Kasumi-1 (cell line): ENCODE measurements around the gene RAB25.

Experiments used
- DNase-seq, 2 experiments: peaks; one replicate each; lab custom pipeline; 2025; lab: John Stamatoyannopoulos, UW

Gene RAB25

DNA sequence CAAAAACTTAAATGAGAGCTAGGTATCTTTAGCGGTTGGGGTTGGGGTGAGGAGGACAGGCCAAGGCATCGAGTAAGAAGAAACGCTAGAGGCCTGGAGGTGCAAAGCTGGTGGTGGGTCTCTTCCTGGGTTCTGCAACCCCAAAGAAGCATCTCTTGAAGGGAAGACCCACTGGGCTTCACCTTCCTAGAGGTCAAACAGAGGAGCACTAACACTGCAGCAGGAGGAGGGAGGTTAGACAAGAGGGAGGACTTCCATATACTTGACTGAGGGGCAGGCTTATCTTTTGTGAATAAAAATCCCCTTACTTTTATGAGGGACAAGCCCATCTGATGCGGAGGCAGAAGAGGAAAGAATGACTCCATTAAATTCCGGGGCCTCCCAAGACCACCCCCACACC lies 18.8 kb downstream of the RAB25 start:
- no peak for DNase-seq

DNA sequence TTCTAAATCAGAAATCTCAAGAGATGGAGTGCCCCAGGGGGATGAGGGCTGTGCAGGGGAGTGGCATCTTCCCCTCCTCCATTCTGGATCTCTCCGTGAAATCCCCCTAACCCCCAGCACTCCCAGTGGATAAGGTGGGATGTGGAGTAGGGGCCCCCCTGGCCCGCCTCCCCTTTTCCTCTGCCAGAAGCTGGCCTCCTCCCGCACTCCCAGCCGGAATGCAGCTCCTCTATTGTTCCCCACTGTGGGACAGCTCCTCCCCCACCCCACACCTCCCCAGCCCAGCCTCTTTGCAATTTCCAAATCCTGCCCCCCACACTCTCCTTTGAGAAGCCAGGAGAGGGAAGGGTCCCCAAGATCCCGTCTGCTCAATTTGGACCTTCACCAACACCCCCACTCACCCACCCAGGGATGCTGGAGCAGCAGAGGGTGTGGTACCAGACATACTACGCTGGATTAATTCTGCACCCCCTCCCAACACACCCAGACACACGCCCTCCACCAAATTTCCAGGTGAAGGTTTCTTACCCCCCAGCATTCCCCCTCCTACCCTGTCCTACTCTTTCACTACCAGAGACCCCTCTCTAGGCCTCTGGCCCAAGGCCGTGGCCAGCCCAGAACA lies 19.4 kb downstream of the RAB25 start:
- DNase-seq, result no peak

DNA sequence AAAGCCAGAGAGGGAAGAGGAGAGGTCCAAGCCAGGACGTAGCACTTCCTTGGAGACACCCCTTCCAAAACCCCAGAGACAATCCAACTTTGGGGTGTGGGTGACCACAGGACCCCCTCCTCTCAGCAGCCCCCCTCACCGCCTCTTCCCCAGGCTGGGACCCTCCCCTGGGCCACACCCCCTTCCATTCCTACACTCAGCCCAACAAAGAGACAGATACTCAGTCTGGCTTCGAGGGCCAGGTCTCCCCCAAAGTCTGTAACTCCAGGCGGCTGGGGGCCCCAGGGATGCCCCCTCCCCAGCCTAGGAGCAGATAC lies 19.9 kb downstream of the RAB25 start:
- no peak for DNase-seq

DNA sequence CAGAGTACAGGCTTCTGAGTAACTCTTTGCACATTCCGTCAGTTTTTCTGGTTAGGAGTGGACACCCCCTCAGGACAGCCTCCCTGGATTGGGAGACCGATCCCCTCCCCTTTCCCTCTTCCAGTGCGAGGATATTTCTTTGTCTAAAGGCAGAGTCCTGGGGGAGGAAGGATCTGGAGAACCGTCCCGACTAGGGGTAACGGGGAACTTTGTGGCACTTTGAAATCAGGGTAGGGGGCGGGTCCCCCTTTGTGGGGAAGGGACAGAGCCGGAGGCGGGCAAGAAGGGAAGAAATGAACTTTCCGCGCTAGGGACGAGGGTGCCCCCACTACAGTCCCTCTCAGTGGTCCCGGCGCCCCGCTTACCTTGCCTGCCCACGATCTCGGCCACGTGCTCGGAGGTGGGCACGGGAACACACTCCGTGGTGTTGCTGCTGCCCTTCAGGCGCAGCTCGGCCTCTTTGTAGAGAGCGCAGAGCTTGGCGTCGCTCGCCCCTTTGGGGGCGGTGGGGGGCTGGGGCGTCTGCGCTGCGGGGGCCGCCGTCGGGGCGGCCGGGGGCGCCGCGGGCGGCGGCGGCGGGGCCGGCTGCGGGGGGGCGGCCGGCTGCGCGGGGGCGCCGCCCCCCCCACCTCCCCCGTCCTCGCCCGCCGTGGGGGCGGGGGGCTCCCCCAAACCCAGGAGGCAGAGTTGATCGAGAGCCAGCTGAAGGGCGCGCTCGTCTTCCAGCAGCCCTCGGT lies 20.4 kb downstream of the RAB25 start:
- no peak for DNase-seq

DNA sequence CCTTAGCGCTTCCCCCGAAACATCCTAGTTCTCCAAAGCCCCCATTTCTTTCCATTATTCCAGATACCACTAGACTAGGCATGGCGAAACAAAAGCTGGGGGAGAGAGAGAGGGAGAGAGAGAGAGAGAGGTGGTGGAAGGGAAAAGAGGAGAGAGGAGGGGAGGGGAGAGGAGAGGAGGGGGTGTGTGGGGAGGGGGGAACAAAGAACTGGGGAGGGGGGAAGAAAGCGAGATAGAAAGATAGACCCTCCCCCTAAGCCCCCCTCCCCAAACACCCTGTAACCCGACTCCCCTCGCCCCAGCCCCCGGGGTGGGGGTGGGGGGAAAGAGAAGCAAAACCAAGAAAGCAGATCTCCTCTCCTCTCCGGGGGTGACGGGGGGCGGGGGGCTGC lies 21.0 kb downstream of the RAB25 start:
- DNase-seq, result no peak

DNA sequence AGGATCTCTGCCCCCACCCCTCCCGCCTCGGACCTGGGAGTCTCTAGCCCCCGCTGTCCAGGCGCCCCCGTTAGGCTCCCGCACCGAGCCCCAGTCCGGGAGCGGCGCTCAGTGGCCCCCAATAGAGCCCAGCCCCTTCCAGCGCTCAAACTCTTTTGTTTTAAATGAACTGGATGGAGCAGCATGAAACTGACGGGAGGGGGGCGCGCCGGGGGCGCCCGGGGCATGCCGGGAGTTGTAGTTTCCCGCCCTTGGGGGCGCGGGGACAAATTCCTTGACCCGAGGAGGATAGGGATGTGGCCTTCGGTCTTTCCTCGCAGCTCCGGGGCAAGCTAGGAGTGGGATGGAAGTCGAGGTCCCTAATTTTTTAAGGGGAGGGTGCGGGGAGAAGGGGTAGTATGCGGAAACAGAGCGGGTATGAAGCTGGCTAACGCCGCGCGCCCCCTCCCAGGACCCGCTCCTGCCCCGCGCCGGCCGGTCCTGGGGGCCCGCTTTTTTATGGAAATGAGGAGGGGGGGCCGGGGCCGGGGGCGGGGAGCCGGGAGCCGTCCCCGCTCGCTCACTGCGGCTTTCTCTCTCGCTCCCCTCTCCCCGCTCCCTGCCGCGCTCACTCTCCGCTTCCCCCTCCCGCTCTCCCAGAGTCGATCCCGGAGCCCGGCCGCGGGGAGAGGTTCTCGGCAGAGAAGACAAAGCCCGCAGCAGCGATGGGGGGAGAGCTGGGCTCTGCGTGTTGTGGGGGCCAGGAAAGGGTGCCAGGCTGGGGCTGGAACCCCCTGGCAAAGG lies 21.5 kb downstream of the RAB25 start, which contains the start of gene MEX3A:
TSS of gene MEX3A (minus strand) at position 157 of the 783 bp plus-strand sequence. CDS start 467 bp downstream, outside the sequence.
- peak; percentile 70 to 78 for DNase-seq

DNA sequence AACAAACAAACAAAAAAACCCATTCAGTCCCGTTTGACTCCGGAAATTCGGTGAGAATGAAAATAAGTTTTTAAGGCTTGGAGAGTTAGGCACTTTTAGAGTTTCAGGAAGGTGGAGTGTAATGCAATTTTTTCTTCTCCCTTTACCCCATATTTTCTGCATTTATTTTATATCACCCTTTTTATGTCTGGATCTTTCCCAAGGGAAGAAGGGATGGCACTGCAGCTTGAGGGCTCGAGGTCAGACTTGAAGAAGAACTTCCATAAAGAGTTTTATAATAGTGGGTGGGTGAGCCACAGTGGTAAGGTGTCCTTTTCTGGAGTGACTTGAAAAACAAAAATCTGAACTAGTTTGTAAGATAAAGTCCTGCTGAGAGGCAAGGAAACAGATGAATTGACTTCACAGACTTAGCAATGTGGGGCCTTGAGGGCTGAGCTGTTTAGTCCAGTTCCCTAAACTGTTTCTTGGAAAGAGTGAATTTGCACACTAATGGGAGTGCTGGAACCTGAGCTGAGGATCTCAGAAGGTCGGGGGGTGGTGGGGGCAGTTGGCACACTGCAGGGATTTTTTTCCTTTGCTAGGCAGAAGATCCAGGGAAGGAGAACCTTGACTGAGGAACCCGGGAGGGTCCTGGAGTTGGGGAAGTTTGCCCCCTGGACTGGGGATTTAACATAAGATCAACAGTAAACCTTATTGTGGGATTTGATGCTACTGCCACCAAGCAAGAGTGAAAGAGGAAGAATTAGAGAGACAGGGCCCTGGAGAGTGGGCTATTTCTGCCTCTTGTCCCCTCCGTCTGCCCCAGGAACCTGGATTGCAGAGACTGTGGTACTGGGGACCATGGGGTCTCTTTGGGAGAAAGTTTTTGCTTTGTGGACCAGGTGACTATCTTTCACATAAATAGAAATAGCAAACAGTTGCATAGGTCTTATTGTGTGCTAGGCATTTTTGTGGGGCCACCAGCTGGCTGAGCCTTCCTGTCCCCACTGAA lies 23.1 kb downstream of the RAB25 start:
- DNase-seq, result no peak

DNA sequence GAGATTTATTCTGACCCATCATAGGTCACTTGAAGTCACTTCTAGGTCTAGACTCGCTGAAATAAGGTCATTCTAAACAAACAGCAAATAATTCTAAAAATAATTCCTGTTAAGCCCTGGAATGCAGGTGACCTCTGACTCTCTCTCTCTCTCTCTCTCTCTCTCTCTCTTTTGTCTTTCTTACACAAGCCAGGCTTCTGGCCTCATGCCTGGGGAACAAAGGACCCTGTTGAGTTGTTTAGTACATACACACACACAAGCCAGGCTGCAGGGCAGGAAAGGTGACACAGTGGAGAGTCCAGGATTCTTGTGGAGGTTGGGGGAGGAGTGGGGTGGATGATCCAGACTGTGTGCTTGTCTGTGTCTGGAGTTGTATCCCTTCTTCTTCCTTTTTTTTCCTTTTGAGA lies 25.3 kb downstream of the RAB25 start:
- DNase-seq, result no peak

DNA sequence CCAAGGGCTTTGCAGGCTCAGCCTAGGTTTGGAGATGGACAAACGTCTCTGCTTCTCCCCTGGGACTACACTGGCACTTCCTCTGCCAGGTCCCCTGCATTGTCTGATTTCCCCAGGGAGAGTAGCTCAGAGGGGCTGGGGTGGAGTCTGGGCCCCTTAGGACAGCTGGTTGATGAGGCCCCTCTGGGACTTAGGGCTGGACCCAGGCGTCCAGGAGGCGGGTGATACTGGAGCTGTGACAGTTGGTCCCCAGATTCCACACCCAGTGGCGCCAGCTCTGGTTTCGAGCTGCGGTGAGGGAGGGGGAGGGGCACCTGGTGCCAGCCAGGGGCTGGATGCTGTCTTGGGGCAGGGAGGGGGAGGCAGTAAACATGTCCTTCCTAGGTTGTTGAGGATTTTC lies 28.7 kb downstream of the RAB25 start:
- no peak for DNase-seq

DNA sequence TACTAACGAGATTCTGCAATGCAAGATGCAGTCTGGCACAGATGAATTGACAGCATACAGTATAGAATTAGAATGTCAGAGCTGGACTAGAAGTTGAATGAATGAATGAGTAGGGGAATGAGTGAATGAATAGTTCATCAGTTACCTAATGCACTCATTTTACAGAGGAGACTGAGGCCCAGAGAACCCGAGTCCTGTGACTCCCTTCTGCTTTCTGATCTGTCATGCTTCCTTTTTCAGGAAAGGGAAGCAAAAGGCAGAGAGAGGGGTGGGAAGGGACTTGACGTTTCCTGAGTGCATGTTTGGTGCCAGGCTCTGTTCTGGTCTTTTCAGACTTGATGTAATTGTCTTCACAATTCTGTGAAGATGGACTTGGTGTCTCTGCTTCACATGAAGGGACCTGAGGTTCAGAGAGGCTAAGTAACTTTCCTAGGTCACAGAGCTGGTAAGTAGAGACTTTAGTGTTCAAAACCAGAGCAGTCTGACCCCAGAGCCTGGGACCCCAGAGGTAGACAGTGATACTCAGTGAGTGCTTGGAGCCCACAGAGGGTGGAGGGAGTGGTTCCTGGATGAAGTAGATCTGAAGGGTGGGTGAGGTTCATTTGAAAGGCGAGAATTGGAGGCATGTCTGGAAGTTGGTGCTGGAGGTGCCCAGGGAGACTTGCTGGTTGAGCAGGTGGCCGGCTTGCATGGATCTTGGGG lies 29.3 kb downstream of the RAB25 start:
- DNase-seq, result peak; percentile 38 to 46

DNA sequence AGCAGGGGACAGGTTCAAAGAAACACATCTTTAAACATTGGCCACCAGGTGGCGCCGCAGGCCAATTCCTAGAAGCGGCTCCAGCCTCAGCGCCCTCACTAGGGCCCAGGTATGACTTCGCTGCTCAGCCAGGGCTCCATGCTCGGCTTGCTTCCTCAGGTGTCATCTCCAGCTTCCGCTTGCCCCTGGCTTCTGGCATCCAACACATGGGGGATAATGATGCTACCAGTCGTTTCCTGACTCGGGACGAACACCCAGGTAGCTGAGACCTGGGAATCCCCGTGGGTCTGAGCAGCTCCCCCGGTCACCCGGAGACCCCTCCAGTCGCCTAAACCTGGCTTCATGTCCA lies 29.9 kb downstream of the RAB25 start:
- DNase-seq, result peak; percentile 58 to 71

DNA sequence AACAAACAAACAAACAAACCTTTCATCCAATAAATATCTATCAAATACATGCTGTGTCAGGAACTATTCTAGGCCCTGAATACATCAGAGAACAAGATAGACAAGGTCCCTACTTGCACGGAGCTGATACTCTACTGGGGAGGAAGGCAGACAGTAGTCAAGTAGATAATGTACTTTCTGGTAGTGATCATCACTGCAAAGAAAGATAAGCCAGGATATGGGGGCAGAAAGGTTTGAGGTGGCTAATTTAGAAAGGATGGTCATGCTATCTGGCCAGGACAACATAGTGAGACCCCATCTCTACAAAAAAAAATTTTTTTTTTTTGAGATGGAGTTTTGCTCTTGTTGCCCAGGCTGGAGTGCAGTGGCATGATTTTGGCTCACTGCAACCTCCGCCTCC lies 30.6 kb downstream of the RAB25 start:
- DNase-seq, result no peak

DNA sequence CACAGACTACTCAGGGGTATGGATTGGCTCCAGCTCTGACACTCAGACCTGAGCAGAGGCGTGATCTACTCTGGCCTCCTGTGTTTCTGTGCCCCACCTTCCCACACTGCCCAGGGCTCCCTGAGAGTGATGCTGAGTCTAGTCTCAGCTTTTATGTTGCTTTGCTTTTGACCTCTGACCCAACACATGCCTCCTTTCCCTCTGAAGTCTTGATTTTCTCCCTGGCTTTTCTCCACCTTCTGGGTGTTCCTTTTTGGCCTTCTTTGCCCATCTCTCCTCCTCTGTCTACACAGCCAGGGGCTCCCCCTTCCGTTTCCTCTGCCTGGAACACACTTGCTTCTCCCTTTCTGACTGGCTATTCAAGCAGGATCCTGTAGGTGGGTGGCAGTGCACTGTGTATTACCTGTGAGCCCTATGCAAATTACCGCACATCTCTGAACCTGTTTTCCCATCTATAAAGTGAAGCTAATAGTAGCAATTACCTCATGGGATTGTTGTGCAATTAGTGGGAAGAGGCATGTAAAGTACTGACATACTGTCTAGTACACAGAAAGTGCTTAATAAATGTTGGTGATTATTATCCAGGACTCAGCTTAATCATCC lies 35.0 kb downstream of the RAB25 start:
- DNase-seq, result no peak

DNA sequence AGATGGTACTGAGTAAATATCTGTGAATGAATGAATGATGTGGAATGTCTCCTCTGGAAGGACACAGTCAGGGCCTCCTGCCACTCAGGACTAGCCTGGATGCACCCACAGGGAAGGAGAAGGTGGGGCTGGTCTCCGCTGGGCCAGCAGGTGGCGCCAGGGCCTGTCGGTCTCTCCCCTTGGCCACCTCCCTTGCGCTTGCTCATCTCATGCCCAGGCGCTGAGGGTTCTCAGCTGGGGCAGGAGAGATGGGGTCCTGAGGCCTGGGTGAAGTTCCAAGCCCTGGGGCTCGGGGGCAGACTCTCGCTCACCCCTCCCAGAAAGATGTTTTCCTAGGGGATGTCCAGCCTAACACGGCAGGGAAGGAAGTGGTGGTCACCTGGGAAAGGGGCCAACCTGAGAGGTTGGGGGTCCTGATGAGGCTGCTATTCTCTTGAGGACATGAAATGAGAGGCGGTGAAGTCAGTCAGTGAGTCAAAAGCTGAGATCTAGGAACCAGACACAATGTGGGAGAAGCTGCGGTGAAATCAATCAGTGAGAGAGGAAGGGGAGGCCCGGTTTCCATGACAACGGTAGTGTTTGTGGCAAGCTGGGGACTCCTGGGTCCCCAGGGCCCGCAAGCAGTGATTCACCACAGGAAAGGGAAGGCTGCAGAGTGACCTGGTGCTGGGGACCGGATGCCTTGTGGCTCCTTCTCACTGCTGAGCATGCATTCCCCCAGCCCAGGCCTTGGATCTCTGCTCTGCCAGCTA lies 35.9 kb downstream of the RAB25 start:
- peak; percentile 72 to 79 for DNase-seq

DNA sequence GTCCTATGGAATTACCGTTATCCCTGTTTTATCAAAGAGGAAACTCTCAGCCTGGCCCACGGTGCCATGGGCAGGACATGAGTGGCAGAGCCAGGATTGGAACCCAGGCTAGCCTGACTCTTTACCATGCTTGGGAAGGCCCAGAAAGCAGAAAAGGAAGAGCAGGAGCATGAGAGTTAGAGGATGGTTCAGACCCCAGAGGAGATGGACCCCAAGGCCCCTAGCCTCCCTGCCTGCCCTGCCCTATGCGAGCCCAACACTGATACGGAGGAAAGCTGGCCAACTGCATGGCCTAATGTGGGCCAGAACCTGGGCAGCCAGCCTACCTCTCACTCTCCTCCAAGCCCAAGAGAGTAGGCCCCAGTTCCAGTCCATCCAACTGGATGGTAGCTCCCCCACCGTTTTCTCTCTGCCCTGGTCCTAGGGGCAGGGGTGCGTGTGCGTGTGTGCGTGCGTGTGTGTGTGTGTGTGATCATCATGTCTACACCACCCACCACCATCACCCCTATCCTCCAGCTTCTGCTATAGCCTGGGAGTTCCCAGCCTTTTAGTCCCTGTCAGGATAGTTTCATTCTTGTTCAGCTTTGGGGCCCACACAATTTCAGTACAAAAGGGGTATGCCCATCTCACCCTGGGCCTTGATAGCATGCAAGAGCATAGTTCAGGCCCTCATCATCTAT lies 36.7 kb downstream of the RAB25 start:
- no peak for DNase-seq

DNA sequence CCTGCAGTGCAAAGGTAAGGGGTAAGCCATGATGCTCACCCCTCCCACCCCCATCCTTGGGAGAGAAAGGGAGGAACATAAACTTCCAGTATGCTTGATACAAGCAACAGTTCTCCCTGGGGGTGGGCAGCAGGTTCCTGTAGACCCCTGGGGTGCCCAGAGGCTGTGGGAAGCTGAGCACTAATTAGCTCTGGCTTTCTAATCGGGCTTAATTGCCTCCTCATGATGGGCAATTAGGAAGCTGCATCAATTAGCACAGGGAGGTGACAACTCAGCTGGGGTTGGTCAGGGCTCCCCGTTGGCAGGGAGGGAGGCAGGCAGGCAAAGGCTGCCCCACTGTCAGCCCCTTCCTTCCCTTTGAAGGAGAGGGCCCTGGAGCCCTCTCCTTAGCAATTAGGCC lies 37.8 kb downstream of the RAB25 start:
- no peak for DNase-seq

DNA sequence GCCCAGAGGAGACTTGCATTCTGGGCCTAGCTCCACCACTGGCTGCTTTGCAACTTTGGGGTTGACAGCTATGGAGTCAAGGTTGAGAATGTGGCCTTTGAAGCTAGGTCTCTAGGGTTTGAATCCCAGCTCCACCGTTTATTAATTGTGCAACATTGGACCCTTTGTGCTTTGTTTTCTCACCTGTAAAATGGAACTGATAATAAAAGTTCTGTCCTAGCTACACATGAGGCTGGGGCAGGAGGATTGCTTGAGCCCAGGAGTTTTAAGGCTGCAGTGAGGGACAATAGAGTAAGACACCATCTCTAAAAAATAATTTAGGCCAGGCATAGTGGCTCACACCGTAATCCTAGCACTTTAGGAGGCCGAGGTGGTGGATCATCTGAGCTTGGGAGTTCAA lies 38.3 kb downstream of the RAB25 start:
- no peak for DNase-seq

DNA sequence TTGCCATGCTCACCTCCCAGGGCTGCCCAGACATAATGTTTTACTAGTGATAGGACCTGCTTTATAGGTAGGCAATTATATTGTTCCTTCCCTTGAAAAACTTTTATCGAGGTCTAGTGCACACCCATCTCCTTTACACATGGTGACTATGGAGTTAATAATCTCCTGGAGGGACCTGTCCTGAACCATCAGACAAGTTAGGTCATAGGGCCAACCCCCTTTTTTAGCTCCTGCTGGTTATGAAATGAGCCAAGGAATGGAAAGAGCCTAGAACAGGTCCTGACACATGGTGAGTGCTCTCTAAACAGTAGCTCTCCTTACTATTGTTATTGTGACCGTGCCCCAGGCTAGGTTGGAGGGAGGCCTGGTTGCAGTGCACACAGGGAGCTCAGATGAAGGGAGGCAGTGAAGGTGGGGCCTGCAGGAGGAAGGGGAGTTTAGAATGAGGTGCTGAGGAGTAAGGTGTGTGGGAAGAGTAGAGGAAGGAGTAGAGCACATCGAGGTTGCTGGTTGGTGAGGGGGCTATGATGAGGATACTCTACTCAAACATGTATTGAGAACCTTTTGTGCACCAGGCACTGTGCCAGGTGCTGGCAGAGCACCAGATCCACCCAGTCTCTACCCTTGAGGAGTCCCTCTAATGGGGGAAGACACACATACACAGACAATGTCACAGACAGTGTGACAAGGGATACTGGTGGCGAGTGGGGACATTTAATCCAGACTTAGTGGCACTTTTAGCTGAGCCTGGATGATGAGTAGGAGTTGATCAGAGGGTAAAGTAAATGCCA lies 39.4 kb downstream of the RAB25 start:
- no peak for DNase-seq

DNA sequence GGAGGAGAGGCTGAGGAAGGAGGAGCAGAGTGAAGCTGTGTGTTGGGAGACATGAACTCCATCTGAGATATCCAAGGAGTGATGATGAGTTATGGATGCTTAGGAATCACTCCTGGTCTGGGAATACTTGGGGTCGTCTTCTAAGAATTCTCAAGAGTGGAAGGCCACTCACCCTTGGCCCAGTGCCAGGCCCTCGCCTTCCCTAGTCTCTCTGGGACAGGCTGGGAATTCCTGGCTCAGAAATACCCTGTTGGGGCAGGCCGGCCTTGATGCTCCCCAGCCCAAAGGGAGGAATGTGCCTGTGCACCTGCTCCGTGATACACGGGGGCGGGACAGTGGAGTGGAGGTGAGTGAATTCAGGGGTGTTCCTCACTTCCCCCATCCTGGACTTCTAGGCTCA lies 40.9 kb downstream of the RAB25 start:
- DNase-seq, result no peak
